K562 (cell line): Measurements from ENCODE around the gene PIK3CB. TPM values are rescaled to one million over a fixed set of nuclear protein-coding genes. Genes with fewer than 3 reads are reported as not detected.

ENCODE experiments used
- ATAC-seq: fragments of 200-7000 bp; cut with Tn5 transposase; 3 replicates; pipeline ENCODE4 v1.9.1; 2020; ENCODE audit warnings: moderate library complexity
- BruUV-seq: library from RNA; stranded (reverse); fragments of 400-500 nt; replicated peaks from 2 replicates; lab custom pipeline; 2021; lab: Mats Ljungman, UMichigan
- CTCF ChIA-PET: fragments of 300-600 bp; formaldehyde crosslinking; extraction: SDS; loops from one replicate; lab custom pipeline; 2021; ENCODE audit warnings: low intra/inter-chr PET ratio; lab: Yijun Ruan, JAX
- POLR2A ChIA-PET: fragments of 300-600, 350-650 bp; sonication (Branson Sonifier 250); formaldehyde crosslinking; extraction: SDS; loops from one replicate; lab custom pipeline; 2021; ENCODE audit warnings: antibody characterized with exemption, inconsistent platforms; lab: Yijun Ruan, JAX
- DNase-seq, 4 experiments: peaks; one replicate each; pipeline versions ENCODE4 v3.0.0 to v3.0.0-alpha.2; 2011 to 2018; ENCODE audit warnings: low spot score in 3 of 4, mixed read lengths in 3 of 4; ENCODE audit errors: extremely low read depth in 1 of 4
- FAIRE-seq: peaks from 2 replicates; lab custom pipeline; 2011; peaks lifted over from hg19 to GRCh38; lab: Jason Lieb, UNC
- H2AFZ ChIP-seq: 2 replicates; pipeline ENCODE4 v1.6.0; 2011; ENCODE audit warnings: low read depth, low read length, control low read depth, inconsistent platforms
- H3K27ac ChIP-seq: fragments of 200-600 bp; 3 replicates; pipeline ENCODE4 v1.8.0; 2011; ENCODE audit warnings: low read depth, mild to moderate bottlenecking, control low read depth, inconsistent platforms, low read length, moderate library complexity, mixed read lengths; ENCODE audit errors: extremely low read depth
- H3K27me3 ChIP-seq, 2 experiments: fragments of 300-600 bp in 1 of 2; 2 replicates in 1 of 2; 3 replicates in 1 of 2; pipeline versions ENCODE4 v1.6.0 to v1.8.0; 2011; ENCODE audit warnings: inconsistent platforms in 2 of 2, low read length in 2 of 2, mild to moderate bottlenecking in 1 of 2, mixed read lengths in 1 of 2, moderate library complexity in 1 of 2; ENCODE audit not compliant: control insufficient read depth in 2 of 2, insufficient read depth in 2 of 2
- H3K36me3 ChIP-seq: fragments of 300-600 bp; 3 replicates; pipeline ENCODE4 v1.8.0; 2011; ENCODE audit warnings: mild to moderate bottlenecking, low read length, inconsistent platforms; ENCODE audit not compliant: control insufficient read depth, insufficient read depth
- H3K4me1 ChIP-seq, 2 experiments: fragments of 200-600 bp in 1 of 2; replicated peaks in 1 of 2; 2 replicates in 1 of 2; 3 replicates in 1 of 2; pipeline versions ENCODE4 v1.5.1 to v1.8.0; 2011; ENCODE audit warnings: inconsistent platforms in 2 of 2, low read length in 2 of 2, mild to moderate bottlenecking in 1 of 2, mixed read lengths in 1 of 2, moderate library complexity in 1 of 2; ENCODE audit not compliant: control insufficient read depth in 2 of 2, insufficient read depth in 2 of 2
- H3K4me2 ChIP-seq: 2 replicates; pipeline ENCODE4 v1.6.1; 2011; ENCODE audit warnings: low read length, control low read depth, inconsistent platforms, mixed read lengths; ENCODE audit not compliant: insufficient read depth
- H3K4me3 ChIP-seq: fragments of 200-600 bp; sonication (generic), shearing (Covaris generic); 2 replicates; pipeline ENCODE4 v1.5.1; 2016; ENCODE audit warnings: control low read depth, inconsistent platforms
- H3K79me2 ChIP-seq: fragments of 200-600 bp; 3 replicates; pipeline ENCODE4 v1.8.0; 2011; ENCODE audit warnings: low read length, inconsistent platforms; ENCODE audit not compliant: control insufficient read depth, insufficient read depth
- H3K9ac ChIP-seq, 2 experiments: 2 replicates each; pipeline versions ENCODE4 v1.6.0 to v1.6.1; 2011; ENCODE audit warnings: low read depth in 2 of 2, low read length in 2 of 2, control low read depth in 1 of 2, inconsistent platforms in 1 of 2, mild to moderate bottlenecking in 1 of 2, mixed read lengths in 1 of 2; ENCODE audit not compliant: insufficient read depth in 1 of 2
- H3K9me1 ChIP-seq: one replicate; pipeline ENCODE4 v1.6.0; 2011; ENCODE audit warnings: inconsistent platforms, mild to moderate bottlenecking, low read length, moderate library complexity; ENCODE audit not compliant: control insufficient read depth, insufficient read depth
- H3K9me3 ChIP-seq: replicated peaks from 2 replicates; pipeline ENCODE4 v1.5.1; 2011; ENCODE audit warnings: low read depth, low read length, inconsistent platforms; ENCODE audit not compliant: control insufficient read depth, insufficient read depth
- H4K20me1 ChIP-seq: replicated peaks from 2 replicates; pipeline ENCODE4 v1.6.1; 2011; ENCODE audit warnings: low read length, inconsistent platforms, mixed read lengths; ENCODE audit not compliant: control insufficient read depth, insufficient read depth
- AFF4 ChIP-seq: sonication (generic); formaldehyde crosslinking; IDR thresholded peaks from 2 replicates; pipeline ENCODE4 v1.8.0; 2023; ENCODE audit warnings: mild to moderate bottlenecking, missing genetic modification reagents
- EHMT2 ChIP-seq: fragments of 450-650 bp; IDR thresholded peaks from 2 replicates; pipeline ENCODE4 v1.6.1; 2018; ENCODE audit warnings: antibody characterized with exemption
- KHSRP ChIP-seq: fragments of 450-650 bp; IDR thresholded peaks from 2 replicates; pipeline ENCODE4 v1.6.1; 2017
- MYBL2 ChIP-seq, 2 experiments: fragments of 450-650 bp in 1 of 2; sonication (generic) in 1 of 2; formaldehyde crosslinking in 1 of 2; IDR thresholded peaks; 2 replicates each; pipeline versions ENCODE4 v1.6.1 to v1.8.1; 2017 to 2022; ENCODE audit warnings: borderline replicate concordance in 1 of 2, inconsistent platforms in 1 of 2, low read depth in 1 of 2, mild to moderate bottlenecking in 1 of 2, missing genetic modification reagents in 1 of 2, moderate library complexity in 1 of 2
- NR0B1 ChIP-seq: fragments of 450-650 bp; IDR thresholded peaks from one replicate; pipeline ENCODE4 v1.6.1; 2018; ENCODE audit warnings: mild to moderate bottlenecking, moderate library complexity; ENCODE audit not compliant: partially characterized antibody
- SIRT6 ChIP-seq: IDR thresholded peaks from one replicate; pipeline ENCODE4 v1.6.1; 2012; ENCODE audit warnings: low read depth, mild to moderate bottlenecking, control low read depth, inconsistent platforms, low read length, moderate library complexity
- SIX5 ChIP-seq, 2 experiments: IDR thresholded peaks; 2 replicates each; pipeline ENCODE4 v1.6.1; 2011; ENCODE audit warnings: low read length in 2 of 2, borderline replicate concordance in 1 of 2, low read depth in 1 of 2, mild to moderate bottlenecking in 1 of 2, moderate library complexity in 1 of 2; ENCODE audit not compliant: insufficient read depth in 1 of 2
- SOX6 ChIP-seq: fragments of 450-650 bp; IDR thresholded peaks from 2 replicates; pipeline ENCODE4 v1.6.1; 2014; ENCODE audit warnings: mild to moderate bottlenecking
- TGIF2 ChIP-seq: sonication (generic); formaldehyde crosslinking; IDR thresholded peaks from 2 replicates; pipeline ENCODE4 v1.8.1; 2022; ENCODE audit warnings: mild to moderate bottlenecking, missing genetic modification reagents, moderate library complexity
- ZBTB11 ChIP-seq, 3 experiments: fragments of 200-800 bp in 1 of 3; fragments of 250-450 bp in 1 of 3; fragments of 450-650 bp in 1 of 3; sonication (Bioruptor Pico) in 1 of 3; sonication (Bioruptor generic) in 1 of 3; formaldehyde crosslinking in 1 of 3; IDR thresholded peaks; 2 replicates each; pipeline versions ENCODE4 v1.6.1 to v1.8.0; 2016 to 2022; ENCODE audit warnings: mild to moderate bottlenecking in 2 of 3, missing genetic modification characterization in 2 of 3, missing compliant biosample characterization in 1 of 3, moderate library complexity in 1 of 3
- ZNF121 ChIP-seq: sonication (generic); formaldehyde crosslinking; conservative IDR thresholded peaks from 2 replicates; pipeline ENCODE4 v1.8.0; 2022; ENCODE audit warnings: missing genetic modification reagents
- ZNF165 ChIP-seq: fragments of 250-450 bp; sonication (Bioruptor Pico); IDR thresholded peaks from 2 replicates; pipeline ENCODE4 v1.4.0; 2020; ENCODE audit warnings: borderline replicate concordance
- ZNF3 ChIP-seq: fragments of 250-450 bp; sonication (Bioruptor Pico); IDR thresholded peaks from 2 replicates; pipeline ENCODE4 v1.5.0; 2021; ENCODE audit warnings: mild to moderate bottlenecking, moderate library complexity
- ZNF695 ChIP-seq: fragments of 450-650 bp; formaldehyde crosslinking; IDR thresholded peaks from 2 replicates; pipeline ENCODE4 v1.4.0; 2020; ENCODE audit warnings: mild to moderate bottlenecking, moderate library complexity
- WGBS: fragments of 100-300 bp; shearing (Covaris generic); methylation state at CpG from one replicate; pipeline ENCODE4 v1.1.6; 2016; ENCODE audit warnings: low coverage, mixed read lengths; ENCODE audit not compliant: insufficient coverage; ENCODE audit errors: missing lambda C conversion rate; 5-methylcytosine and 5-hydroxymethylcytosine counted together
- in situ Hi-C: fragments of 300-500 bp; cut with MboI; formaldehyde crosslinking; loops from 4 replicates; pipeline ENCODE4 v1.15.0; 2018; ENCODE audit warnings: inconsistent platforms, mixed read lengths
- intact Hi-C: fragments of 100-400 bp; cut with micrococcal nuclease; formaldehyde crosslinking; loops from 2 replicates; pipeline ENCODE4 v1.14.2; 2022
- polyA plus RNA-seq, 8 experiments: library from polyadenylated mRNA; depleted of rRNA in 4 of 8; stranded (reverse) in 5 of 8; unstranded in 3 of 8; fragments of >200 nt; fragmentation: Nextera tagmentation in 2 of 8; fragmentation: Illumina TruSeq in 1 of 8; extraction: Ambion mirVana in 2 of 8; extraction: Trizol in 1 of 8; gene quantifications; 2 replicates each; pipeline versions ENCODE4 v1.2.1 to v1.2.3, GENCODE V29; 2011 to 2014; ENCODE audit warnings: inconsistent platforms in 1 of 8, missing spikeins in 1 of 8
- total RNA-seq, 7 experiments: library from RNA; depleted of rRNA in 6 of 7; stranded (reverse); fragments of >200 nt in 6 of 7; fragmentation: Illumina TruSeq in 2 of 7; extraction: Trizol in 2 of 7; gene quantifications; 2 replicates each; pipeline versions ENCODE4 v1.2.1 to v1.2.3, GENCODE V29; 2011 to 2021; ENCODE audit warnings: low replicate concordance in 1 of 7

Gene PIK3CB
- total and polyA plus RNA-seq, 9 of the 15 experiments (the other 6 are each of a cell fraction or from before 2014, with no cell fraction given): 15.3 to 62.6 (median 28.3) TPM

GRCh38 chr3:138800248-138800647 is 34.5 kb downstream of the PIK3CB start:
- Histone ChIP-seq H3K9me1 (peaks cover 4% of the 10 kb centered on the region), H3K27me3 (no peaks in the 10 kb centered on the region), H3K9ac (no peak overlapping the region), H3K36me3 (peaks cover 27% of the 10 kb centered on the region), H4K20me1 (peaks cover 23% of the 10 kb centered on the region; the same call in 1 of the 2 replicates), H3K9me3 (no peaks in the 10 kb centered on the region), H2AFZ (no peak overlapping the region), H3K27ac (no peak overlapping the region), H3K4me1 (peaks cover 0 to 5% of the 10 kb centered on the region in 2 experiments; a peak in 2 of 5 replicates), H3K4me3 (no peak overlapping the region), H3K4me2 (no peak overlapping the region), H3K79me2 (peaks cover 97% of the 10 kb centered on the region)
- WGBS: 60% methylated on average over 2 of the region's 2 CpGs
- no TSS peak for BruUV-seq
- intact Hi-C loops: no loop called here
- ChIA-PET POLR2A (interaction anchor here (0.6 kb wide), 1 partner anchor 1768 kb away, joined by 3 read pairs; no protein-coding TSS in a partner anchor), CTCF (no interaction called here)
- ATAC-seq (no peak), DNase-seq (no peak), FAIRE-seq (no peak)
- in situ Hi-C loops: no loop called here
- TF ChIP-seq ZNF3 (CRISPR knock-in tag) (no peak), AFF4 (CRISPR knock-in tag) (no peak), SIRT6 (no peak), ZBTB11 (CRISPR knock-in tag; IDR thresholded peaks at IDR 0.05) (no peak), EHMT2 (no peak), MYBL2 (IDR thresholded peaks at IDR 0.05; ENCODE audit: low read depth) (no peak), MYBL2 (CRISPR knock-in tag; IDR thresholded peaks at IDR 0.05; ENCODE audit: borderline replicate concordance) (no peak), ZNF121 (CRISPR knock-in tag) (no peak), ZNF165 (CRISPR knock-in tag) (no peak), SOX6 (no peak), NR0B1 (no peak), SIX5 (IDR thresholded peaks at IDR 0.05; ENCODE audit: borderline replicate concordance in 1 of 2, insufficient read depth in 1 of 2, low read depth in 1 of 2, low read length in 2 of 2) (no peak), TGIF2 (CRISPR knock-in tag) (no peak), ZNF695 (no peak), KHSRP (no peak)
